Fibroblast of mammary gland (primary cell): Measurements from ENCODE around the gene ARHGAP1.
A peak's percentile ranks its signal among the peaks of the same experiment; 100 is the strongest.

ENCODE experiments used
- DNase-seq: peaks from one replicate; pipeline ENCODE4 v3.0.0-alpha.2; 2010; ENCODE audit warnings: low read depth
- H3K4me3 ChIP-seq: 2 replicates; pipeline ENCODE4 v1.5.1; 2011; ENCODE audit warnings: low read depth, mild to moderate bottlenecking, low read length, moderate library complexity; ENCODE audit not compliant: control insufficient read depth
- TF ChIP-seq, protein P1 (sequence below): conservative IDR thresholded peaks from 2 replicates; pipeline ENCODE4 v1.5.1; 2011; ENCODE audit warnings: low read depth, low read length, inconsistent platforms; ENCODE audit not compliant: control insufficient read depth, insufficient read depth

Gene ARHGAP1

DNA sequence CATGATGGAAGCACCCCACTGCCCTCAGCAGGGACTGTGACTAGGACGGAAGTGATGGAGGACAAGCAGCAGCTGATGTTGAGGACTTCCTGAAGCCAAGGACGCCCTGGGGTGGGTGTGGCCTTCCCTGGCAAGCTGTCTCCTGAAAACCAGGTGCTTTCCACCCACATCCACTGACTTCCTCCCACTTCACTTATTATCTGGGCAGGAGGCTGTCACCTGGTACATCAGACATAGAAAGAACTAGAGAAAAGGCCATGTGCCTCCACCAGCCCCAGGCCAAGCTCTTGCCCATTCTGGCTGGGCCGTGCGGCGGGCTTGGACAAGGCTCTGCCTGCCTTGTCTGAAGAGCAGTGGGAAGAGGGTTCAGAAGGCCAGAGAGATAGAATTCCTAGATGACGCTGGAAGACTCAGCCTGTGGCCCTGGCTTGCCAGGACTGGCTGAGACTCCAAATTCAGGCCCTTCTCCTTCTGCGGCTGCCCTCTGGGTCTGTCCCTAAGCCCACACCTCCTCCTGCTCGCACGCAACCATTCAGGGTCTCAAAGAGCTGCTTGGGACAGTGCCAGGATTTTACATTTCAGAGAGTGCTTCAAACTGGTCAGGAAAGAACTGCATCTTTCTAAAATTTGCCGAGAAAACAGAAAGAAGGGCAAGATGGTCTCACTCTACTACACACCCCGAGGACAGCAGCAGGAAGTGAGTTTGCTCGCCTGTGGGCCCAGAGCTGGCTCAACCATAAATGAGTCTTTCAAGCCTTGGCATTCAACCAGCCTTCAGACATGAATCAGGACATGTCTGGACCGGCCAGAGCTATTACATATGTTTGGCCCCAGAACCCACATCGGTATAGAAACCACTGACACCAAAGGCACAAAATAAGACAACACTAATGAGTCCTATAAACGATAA is 13.3 kb downstream of the ARHGAP1 start:
- DNase-seq = peak; percentile 95
- TF ChIP-seq, protein P1, sequence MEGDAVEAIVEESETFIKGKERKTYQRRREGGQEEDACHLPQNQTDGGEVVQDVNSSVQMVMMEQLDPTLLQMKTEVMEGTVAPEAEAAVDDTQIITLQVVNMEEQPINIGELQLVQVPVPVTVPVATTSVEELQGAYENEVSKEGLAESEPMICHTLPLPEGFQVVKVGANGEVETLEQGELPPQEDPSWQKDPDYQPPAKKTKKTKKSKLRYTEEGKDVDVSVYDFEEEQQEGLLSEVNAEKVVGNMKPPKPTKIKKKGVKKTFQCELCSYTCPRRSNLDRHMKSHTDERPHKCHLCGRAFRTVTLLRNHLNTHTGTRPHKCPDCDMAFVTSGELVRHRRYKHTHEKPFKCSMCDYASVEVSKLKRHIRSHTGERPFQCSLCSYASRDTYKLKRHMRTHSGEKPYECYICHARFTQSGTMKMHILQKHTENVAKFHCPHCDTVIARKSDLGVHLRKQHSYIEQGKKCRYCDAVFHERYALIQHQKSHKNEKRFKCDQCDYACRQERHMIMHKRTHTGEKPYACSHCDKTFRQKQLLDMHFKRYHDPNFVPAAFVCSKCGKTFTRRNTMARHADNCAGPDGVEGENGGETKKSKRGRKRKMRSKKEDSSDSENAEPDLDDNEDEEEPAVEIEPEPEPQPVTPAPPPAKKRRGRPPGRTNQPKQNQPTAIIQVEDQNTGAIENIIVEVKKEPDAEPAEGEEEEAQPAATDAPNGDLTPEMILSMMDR = no peak
- no peak overlapping the region for H3K4me3 ChIP-seq

DNA sequence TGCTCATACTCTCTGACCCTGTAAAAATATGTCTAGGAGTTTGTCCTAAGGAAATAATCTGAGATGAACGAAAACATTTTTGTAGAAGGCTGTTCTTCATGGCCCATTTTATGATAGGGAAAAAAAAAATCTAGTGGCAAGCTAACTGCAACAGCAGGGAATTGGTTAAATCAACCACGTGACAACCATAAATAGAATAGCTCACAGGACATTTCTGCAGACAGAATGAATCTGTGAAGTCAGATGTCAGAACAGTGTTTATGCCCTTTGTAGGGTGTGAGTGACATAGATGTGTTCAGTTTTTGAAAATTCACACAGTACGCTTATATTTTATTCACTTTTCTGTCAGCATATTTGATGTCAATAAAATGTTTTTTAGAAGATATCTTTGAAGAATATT is 16.1 kb downstream of the ARHGAP1 start:
- TF ChIP-seq, protein P1 = no peak
- H3K4me3 ChIP-seq = no peak overlapping the region
- no peak for DNase-seq

DNA sequence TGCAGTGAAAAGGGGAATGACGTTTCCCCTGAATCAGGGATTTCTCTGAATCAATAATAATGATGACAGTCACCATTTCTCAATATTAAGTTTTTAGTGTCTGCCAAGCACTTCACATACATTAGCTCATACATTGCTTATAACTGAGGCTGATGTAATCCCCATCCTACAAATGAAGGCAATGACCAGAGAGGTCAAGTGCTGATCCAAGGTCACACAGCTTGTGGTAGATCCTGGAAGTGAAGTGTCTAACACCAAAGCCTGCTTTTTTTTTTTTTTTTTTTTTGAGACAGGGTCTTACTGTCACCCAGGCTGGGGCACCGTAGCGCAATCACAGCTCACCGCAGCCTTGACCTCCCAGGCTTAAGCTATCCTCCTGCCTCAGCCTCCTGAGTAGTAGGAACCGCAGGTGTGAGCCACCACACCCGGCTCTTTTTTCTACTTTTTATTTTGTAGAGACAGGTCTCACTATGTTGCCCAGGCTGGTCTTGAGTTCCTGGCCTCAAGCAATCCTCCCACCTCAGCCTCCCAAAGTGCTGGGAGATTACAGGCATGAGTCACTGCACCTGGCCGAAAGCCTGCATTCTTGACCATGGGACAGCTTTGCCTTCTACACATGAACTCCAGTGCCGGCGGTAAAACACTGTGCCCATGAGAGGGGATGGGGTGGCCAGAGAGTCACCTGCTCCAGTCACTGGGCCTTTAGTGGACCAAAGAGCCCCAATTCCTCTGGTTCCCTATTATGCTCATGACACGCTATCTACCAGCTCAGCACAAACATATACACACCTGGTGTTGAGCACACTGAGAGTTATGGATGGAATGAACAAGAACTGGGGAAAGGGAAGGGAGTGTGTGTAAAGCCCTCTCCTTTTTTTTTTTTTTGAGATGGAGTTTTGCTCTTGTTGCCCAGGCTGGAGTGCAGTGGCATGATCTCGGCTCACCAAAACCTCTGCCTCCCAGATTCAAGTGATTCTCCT is 17.4 kb downstream of the ARHGAP1 start:
- DNase-seq = peak; percentile 43
- TF ChIP-seq, protein P1 = no peak
- H3K4me3 ChIP-seq = no peak overlapping the region

DNA sequence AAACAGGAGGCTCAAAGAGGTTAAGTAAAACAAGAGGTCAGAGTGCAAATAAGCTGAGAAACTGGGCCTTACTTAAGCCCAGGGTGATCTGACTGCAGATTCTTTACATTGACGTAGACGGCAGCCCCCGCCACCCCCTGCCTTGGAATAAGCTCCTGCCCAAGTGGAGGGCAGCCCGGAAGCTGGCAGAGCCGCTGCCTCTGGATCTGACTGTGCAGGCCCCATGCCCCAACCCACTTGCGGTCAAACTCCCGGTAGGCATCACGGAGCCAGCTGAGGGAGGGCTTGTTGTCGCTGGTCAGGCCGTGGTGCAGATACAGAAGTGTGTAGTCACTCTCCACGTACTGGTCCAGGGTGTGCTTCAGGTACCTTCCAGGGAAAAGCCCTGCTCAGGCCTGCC is 18.6 kb downstream of the ARHGAP1 start:
- no peak overlapping the region for H3K4me3 ChIP-seq
- TF ChIP-seq, protein P1 = no peak
- no peak for DNase-seq

DNA sequence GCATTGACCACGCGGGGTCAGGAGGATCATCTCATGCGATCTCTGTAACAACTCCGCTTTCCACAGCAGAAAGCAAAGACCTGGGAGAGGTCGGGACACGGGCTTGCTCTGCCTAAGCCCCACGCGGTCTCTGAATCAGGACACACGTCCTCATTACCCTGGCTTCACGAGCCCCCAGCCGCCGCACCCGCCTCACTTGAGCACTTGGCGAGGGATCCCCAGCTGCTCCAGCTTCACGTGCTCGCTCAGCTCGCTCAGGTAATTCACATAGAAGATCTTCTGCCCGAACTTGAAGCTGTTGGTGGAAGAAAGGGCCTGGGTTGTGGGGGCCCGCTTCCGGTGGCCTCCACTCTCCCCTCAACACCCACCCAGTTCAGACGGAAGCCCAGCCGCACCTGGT is 19.6 kb downstream of the ARHGAP1 start:
- TF ChIP-seq, protein P1 = no peak
- no peak overlapping the region for H3K4me3 ChIP-seq
- DNase-seq = no peak

DNA sequence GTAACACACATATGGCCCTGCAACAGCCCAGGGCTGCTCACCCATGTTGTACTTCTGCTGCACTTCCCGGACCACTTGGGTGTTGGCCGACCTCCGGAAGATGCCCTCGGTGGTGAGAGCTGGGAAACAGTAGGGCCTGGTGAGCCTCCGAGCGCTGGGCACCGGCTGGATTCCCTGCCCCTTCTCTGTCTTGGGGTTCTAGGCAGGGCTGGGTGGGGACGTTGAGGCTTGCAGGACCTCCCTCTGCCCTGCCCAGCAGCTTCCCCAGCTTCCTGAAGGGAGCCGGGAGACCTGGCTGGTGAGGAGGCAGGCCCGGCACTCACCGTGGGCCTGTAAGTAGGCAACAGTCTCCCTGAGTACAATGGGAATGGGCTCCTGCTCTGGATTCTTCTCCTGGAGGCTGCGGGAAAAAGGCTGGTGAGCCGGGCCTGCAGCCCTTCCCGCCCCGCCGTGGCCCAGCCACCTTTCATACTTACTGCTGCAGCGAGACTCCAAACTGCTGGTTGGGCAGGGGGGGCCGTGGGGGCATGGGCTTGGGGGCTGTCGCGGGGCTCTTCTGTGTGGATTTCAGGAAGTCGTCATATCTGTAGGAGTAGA is 20.2 kb downstream of the ARHGAP1 start:
- H3K4me3 ChIP-seq = no peak overlapping the region
- TF ChIP-seq, protein P1 = no peak
- no peak for DNase-seq
